GM19193 (cell line): Measurements from ENCODE around the gene ODR4.

Experiments used
- POLR2A ChIP-seq: IDR thresholded peaks from 4 replicates; pipeline ENCODE4 v1.6.1; 2011; ENCODE audit not compliant: insufficient read depth, insufficient read length; ENCODE audit errors: extremely low read depth

The ODR4 gene

DNA sequence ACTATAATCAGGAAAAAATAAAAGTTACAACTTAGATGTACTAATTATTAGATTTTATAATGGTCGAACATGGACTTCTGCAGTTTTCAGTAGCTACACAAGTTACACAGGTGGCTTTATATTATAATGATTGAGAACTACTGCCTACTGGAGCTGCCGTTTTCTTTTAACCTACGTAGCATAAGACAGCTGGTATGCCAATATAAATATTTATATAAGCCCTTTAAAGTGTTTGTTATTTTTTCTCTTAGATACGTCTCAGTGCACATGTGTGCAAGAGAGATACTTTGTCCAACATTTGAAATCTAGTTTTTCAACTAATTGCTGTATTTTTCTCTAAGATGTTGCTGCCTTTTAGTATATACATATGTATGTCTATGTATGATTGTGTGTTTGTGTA, 42.9 kb downstream of the ODR4 start:
- no peak for TF ChIP-seq POLR2A

DNA sequence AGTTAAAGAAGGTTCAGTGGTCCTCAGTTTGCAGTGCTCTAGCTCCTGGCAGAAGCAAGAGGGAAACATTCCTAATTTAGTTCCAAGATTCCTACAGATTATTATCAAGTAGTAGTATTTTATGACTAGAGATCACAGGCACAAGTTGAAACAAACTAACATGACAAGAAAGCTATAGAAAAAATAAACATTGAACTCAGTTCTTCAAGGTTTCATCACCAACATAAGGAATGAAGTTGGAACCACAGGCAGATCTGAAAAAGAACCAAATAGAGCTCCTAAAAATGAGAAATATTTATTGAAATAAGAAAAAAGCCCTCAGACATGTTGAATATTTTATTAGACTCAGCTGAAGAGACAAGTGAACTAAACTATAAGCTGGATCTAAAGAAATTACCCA, 44.7 kb downstream of the ODR4 start:
- TF ChIP-seq POLR2A: no peak

- no peak for TF ChIP-seq POLR2A
Observed at GRCh38 chr1:186420923-186421322, 45.3 kb downstream of the ODR4 start.

GRCh38 chr1:186421446-186421845, 45.8 kb downstream of the ODR4 start:
- TF ChIP-seq POLR2A: no peak

GRCh38 chr1:186424539-186424938, 48.9 kb downstream of the ODR4 start:
- no peak for TF ChIP-seq POLR2A

- no peak for TF ChIP-seq POLR2A
Observed at GRCh38 chr1:186426118-186426517, 50.5 kb downstream of the ODR4 start.

- no peak for TF ChIP-seq POLR2A
Observed at GRCh38 chr1:186429017-186429416, 53.4 kb downstream of the ODR4 start.

- TF ChIP-seq POLR2A: no peak
Observed at GRCh38 chr1:186435336-186435735, 59.7 kb downstream of the ODR4 start.

- TF ChIP-seq POLR2A: no peak
Observed at GRCh38 chr1:186438567-186438966, 62.9 kb downstream of the ODR4 start.

DNA sequence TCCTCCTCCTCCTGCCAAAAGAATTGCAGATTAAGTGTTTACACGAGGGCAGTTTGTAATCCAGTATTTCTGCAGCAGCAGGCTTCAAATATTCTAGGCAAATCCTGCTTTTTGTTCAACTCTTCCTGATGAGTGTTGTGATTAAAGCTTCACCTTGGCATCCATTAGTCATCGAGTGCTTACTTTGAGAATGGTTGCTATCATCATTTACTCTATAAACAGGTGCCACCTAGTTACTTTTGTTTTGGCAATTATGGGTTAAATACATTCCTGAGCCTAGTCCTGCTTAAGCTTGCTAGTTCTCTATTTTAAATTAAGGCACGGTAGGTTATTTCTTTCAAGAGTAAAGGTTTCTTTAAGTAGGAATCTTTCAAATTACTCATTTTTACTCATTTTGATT, 64.9 kb downstream of the ODR4 start:
- TF ChIP-seq POLR2A: no peak

- TF ChIP-seq POLR2A: no peak
Observed at GRCh38 chr1:186442651-186443375, 67.2 kb downstream of the ODR4 start.

DNA sequence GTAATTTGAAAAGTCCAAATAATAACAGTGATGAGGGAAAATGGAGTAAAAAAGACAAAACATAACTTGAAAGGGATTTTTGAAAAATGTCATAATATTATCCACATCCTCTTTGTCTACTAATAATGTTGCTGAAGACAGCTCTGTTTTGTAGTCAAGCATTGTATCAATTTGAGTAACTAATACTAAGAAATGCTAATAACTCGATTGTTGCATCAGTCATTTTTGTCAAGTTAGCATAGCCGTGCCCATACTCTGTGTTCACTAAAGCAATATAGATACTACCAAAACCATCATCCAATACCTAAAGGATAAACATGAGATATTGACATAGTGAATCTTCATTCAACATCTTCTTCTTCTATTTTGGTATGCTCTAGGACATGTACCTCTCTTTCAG, 68.0 kb downstream of the ODR4 start:
- no peak for TF ChIP-seq POLR2A

GRCh38 chr1:186446152-186446551, 70.5 kb downstream of the ODR4 start:
- TF ChIP-seq POLR2A: no peak

DNA sequence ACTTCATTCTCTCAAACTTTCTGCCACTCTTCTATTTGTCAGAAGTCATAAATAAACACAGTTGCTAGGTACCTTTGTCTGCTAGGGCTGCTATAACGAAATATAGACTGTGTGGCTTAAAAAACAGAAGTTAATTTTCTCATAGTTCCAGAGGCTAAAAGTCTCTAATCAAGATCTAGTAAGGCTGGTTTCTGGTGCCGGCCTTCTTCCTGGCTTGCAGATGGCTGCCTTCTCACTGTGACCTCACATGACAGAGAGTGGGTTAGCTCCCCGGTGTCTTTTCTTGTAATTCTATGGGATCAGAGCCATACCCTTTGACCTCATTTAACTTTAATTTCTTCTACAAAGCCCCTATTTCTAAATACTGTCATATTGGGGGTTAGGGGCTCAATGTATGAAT, 79.3 kb downstream of the ODR4 start:
- TF ChIP-seq POLR2A: no peak

DNA sequence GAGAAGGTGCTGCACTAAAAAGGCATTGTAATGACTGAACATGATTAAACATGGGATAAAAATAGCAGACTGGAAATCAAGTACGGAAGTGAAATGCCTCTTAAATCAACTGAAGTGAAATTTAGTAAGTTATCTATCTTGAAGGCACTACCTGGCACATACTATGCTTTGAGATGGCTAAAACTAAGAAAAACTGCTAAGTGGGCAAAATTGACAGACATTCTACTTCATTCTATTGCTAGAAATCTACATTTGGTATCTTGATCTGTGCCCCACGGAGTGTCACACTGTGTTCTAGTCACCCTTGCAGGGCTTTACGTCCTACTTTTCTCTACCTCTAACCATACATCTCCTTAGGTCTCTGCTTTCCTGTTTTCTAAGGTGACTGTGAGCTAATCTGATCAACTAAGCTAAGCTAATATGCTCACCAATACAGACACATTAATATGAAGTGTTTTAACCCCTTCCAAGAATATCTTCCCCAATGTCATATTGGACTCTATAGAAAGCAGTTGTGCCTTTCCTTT, 81.2 kb downstream of the ODR4 start:
- TF ChIP-seq POLR2A: no peak

DNA sequence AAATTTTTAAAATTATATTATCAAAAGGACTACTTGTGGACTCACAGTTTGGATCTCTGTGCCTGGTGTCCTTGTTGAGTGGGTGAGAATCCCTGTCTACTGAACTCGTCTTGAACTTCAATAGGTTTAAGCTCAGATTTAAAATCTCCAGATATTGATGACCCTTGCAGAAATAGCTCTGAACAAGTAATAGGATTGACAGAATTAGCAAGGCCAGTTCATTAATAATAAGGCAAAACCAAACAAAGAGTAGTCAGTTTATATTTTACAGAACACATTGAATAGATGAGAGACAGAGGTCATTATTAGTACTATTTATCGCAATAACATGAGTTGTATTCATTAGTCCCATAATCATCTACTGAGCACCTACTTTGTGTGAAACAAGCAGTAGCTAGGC, 85.4 kb downstream of the ODR4 start, which contains the start of gene PDC:
Gene PDC, minus strand, starts transcription at position 101 of the 400 bp plus-strand sequence. CDS start 11,655 bp downstream, outside the sequence.
- TF ChIP-seq POLR2A: no peak
